Keratinocyte (primary cell): Measurements from ENCODE around the gene E2F3.

Source experiments
- EZH2 ChIP-seq: IDR thresholded peaks from one replicate; pipeline ENCODE4 v1.6.1; 2012; ENCODE audit warnings: inconsistent platforms, mild to moderate bottlenecking, low read length, moderate library complexity
- TF ChIP-seq, protein P1 (sequence below), 3 experiments: IDR thresholded peaks in 1 of 3; conservative IDR thresholded peaks in 1 of 3; optimal IDR thresholded peaks in 1 of 3; 2 replicates in 2 of 3; 3 replicates in 1 of 3; pipeline versions ENCODE3 to v1.5.1; 2011; ENCODE audit warnings: low read length in 3 of 3, mild to moderate bottlenecking in 3 of 3, moderate library complexity in 2 of 3, control low read depth in 1 of 3, inconsistent platforms in 1 of 3; ENCODE audit not compliant: insufficient read depth in 2 of 3; ENCODE audit errors: extremely low read depth in 1 of 3

DNA sequence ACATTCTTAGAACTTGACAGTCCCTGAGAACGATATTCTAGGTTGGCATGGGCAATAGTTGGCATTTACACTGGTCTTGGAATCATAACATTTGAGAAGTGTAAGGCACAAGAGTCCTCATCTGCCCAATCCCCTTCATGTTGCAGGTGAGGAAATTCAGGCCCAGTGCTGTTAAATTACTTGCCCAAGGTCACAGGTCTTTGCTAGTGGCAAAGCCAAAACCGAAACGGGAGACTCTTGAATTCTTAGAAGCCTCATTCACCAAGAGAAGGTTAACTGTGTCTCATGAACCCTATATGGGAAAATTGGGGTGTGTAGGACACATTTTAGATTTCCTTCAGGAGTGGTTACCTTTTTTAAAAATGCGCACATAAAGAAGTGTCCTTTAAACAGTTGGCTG, 7.2 kb downstream of the E2F3 start:
- TF ChIP-seq, protein P1, sequence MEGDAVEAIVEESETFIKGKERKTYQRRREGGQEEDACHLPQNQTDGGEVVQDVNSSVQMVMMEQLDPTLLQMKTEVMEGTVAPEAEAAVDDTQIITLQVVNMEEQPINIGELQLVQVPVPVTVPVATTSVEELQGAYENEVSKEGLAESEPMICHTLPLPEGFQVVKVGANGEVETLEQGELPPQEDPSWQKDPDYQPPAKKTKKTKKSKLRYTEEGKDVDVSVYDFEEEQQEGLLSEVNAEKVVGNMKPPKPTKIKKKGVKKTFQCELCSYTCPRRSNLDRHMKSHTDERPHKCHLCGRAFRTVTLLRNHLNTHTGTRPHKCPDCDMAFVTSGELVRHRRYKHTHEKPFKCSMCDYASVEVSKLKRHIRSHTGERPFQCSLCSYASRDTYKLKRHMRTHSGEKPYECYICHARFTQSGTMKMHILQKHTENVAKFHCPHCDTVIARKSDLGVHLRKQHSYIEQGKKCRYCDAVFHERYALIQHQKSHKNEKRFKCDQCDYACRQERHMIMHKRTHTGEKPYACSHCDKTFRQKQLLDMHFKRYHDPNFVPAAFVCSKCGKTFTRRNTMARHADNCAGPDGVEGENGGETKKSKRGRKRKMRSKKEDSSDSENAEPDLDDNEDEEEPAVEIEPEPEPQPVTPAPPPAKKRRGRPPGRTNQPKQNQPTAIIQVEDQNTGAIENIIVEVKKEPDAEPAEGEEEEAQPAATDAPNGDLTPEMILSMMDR (optimal IDR thresholded peaks at IDR 0.05 in 1 of 3, IDR thresholded peaks at IDR 0.05 in 1 of 3, conservative IDR thresholded peaks at IDR 0.05 in 1 of 3; ENCODE audit: extremely low read depth in 1 of 3, insufficient read depth in 2 of 3, low read length in 3 of 3) = no peak
- no peak for TF ChIP-seq EZH2
